Measurements from ENCODE around the gene FBXL5. TPM values are rescaled to one million over a fixed set of nuclear protein-coding genes. Genes with fewer than 3 reads are reported as not detected.

The FBXL5 gene
- 102 and 109 TPM in 2 replicates for total RNA-seq

- TF ChIP-seq CTCF (IDR thresholded peaks at IDR 0.05; ENCODE audit: insufficient read depth, low read length, severe bottlenecking) = no peak
- DNase-seq (ENCODE audit: low read depth) (peak; percentile 60), FAIRE-seq (no peak)
- Histone ChIP-seq H3K4me3 (ENCODE audit: low read depth, low read length) (peak within 1 kb of the TSS; percentile 69), H3K36me3 (ENCODE audit: control insufficient read depth, insufficient read depth, low read length) (no peaks in the 10 kb centered on the region), H3K27me3 (ENCODE audit: control insufficient read depth, insufficient read depth, low read length) (no peaks in the 10 kb centered on the region)
Observed at GRCh38 chr4:15655223-15656037, at the start of gene FBXL5. FBXL5 (minus strand) TSS chr4:15655357; CDS start chr4:15655287, 70 bp downstream.

GRCh38 chr4:15704129-15704528, 49.0 kb upstream of the FBXL5 start:
- no peak for TF ChIP-seq CTCF (IDR thresholded peaks at IDR 0.05; ENCODE audit: insufficient read depth, low read length, severe bottlenecking)
- H3K4me3 ChIP-seq (ENCODE audit: low read depth, low read length) = no peak overlapping the region
- peak; percentile 89 for FAIRE-seq
- no peak for DNase-seq (ENCODE audit: low read depth)
- no peaks in the 10 kb centered on the region for H3K27me3 ChIP-seq (ENCODE audit: control insufficient read depth, insufficient read depth, low read length)
- no peaks in the 10 kb centered on the region for H3K36me3 ChIP-seq (ENCODE audit: control insufficient read depth, insufficient read depth, low read length)

- TF ChIP-seq CTCF (IDR thresholded peaks at IDR 0.05; ENCODE audit: insufficient read depth, low read length, severe bottlenecking) = no peak
- no peak for FAIRE-seq
- Histone ChIP-seq H3K4me3 (ENCODE audit: low read depth, low read length) (no peak overlapping the region), H3K27me3 (ENCODE audit: control insufficient read depth, insufficient read depth, low read length) (no peaks in the 10 kb centered on the region), H3K36me3 (ENCODE audit: control insufficient read depth, insufficient read depth, low read length) (no peaks in the 10 kb centered on the region)
- DNase-seq (ENCODE audit: low read depth) = no peak
Observed at GRCh38 chr4:15703439-15703838, 48.3 kb upstream of the FBXL5 start.

- DNase-seq (ENCODE audit: low read depth) = peak; percentile 27
- Histone ChIP-seq H3K36me3 (ENCODE audit: control insufficient read depth, insufficient read depth, low read length) (no peaks in the 10 kb centered on the region), H3K27me3 (ENCODE audit: control insufficient read depth, insufficient read depth, low read length) (no peaks in the 10 kb centered on the region), H3K4me3 (ENCODE audit: low read depth, low read length) (peak within 1 kb of the TSS; percentile 28)
- FAIRE-seq = no peak
- no peak for TF ChIP-seq CTCF (IDR thresholded peaks at IDR 0.05; ENCODE audit: insufficient read depth, low read length, severe bottlenecking)
Observed at GRCh38 chr4:15702941-15703403, 47.8 kb upstream of the FBXL5 start, which contains the start of gene BST1. BST1 (plus strand) TSS chr4:15703065; CDS start chr4:15703145, 80 bp downstream.

GRCh38 chr4:15696866-15697265, 41.7 kb upstream of the FBXL5 start:
- DNase-seq (ENCODE audit: low read depth) (no peak), FAIRE-seq (no peak)
- no peaks in the 10 kb centered on the region for H3K27me3 ChIP-seq (ENCODE audit: control insufficient read depth, insufficient read depth, low read length)
- no peak overlapping the region for H3K4me3 ChIP-seq (ENCODE audit: low read depth, low read length)
- no peak for TF ChIP-seq CTCF (IDR thresholded peaks at IDR 0.05; ENCODE audit: insufficient read depth, low read length, severe bottlenecking)
- no peaks in the 10 kb centered on the region for H3K36me3 ChIP-seq (ENCODE audit: control insufficient read depth, insufficient read depth, low read length)

Measured in bronchial epithelial cell (primary cell).